ENCODE results near the gene CD274. TPM values are rescaled to one million over a fixed set of nuclear protein-coding genes. Genes with fewer than 3 reads are reported as not detected.

Gene CD274
- total RNA-seq, 1 experiment from 2014 or later = not detected

GRCh38 chr9:5510989-5511388 lies 60.6 kb downstream of the CD274 start:
- H3K36me3 ChIP-seq (ENCODE audit: control insufficient read depth, insufficient read depth, low read length) = no peaks in the 10 kb centered on the region
- ChIA-PET POLR2A (no interaction called here), CTCF (no interaction called here)
- Mint-ChIP-seq H3K27ac (ENCODE audit: unreplicated experiment) (no peak overlapping the region), H3K4me3 (ENCODE audit: unreplicated experiment) (no peak overlapping the region), H3K27me3 (ENCODE audit: insufficient read depth, unreplicated experiment) (peaks cover 6% of the 10 kb centered on the region), H3K4me1 (ENCODE audit: low read depth, unreplicated experiment) (no peaks in the 10 kb centered on the region), H3K36me3 (ENCODE audit: insufficient read depth, unreplicated experiment) (no peaks in the 10 kb centered on the region), H3K9me3 (ENCODE audit: unreplicated experiment) (no peaks in the 10 kb centered on the region)
- no peaks in the 10 kb centered on the region for H3K9me3 ChIP-seq
- H3K27me3 ChIP-seq (replicated peaks; ENCODE audit: control insufficient read depth, insufficient read depth, low read length) = no peaks in the 10 kb centered on the region
- TF ChIP-seq CTCF (IDR thresholded peaks at IDR 0.05; ENCODE audit: insufficient read depth in 1 of 2, low read depth in 1 of 2, low read length in 1 of 2, severe bottlenecking in 1 of 2, unreplicated experiment in 1 of 2) = no peak
- H3K4me3 ChIP-seq (ENCODE audit: low read depth, low read length) = no peak overlapping the region
- no peak for DNase-seq
- no peaks in the 10 kb centered on the region for H3K4me1 ChIP-seq
- no TSS peak for BruUV-seq (replicated peaks)
- intact Hi-C loops (cut with micrococcal nuclease; ENCODE audit: unreplicated experiment) = no loop called here

- H3K4me3 ChIP-seq (ENCODE audit: low read depth, low read length) = no peak overlapping the region
- no peaks in the 10 kb centered on the region for H3K36me3 ChIP-seq (ENCODE audit: control insufficient read depth, insufficient read depth, low read length)
- POLR2A ChIA-PET = no interaction called here
- BruUV-seq (replicated peaks) = no TSS peak
- Mint-ChIP-seq H3K27me3 (ENCODE audit: insufficient read depth, unreplicated experiment) (peaks cover 3% of the 10 kb centered on the region), H3K4me1 (ENCODE audit: low read depth, unreplicated experiment) (no peaks in the 10 kb centered on the region), H3K4me3 (ENCODE audit: unreplicated experiment) (no peak overlapping the region), H3K36me3 (ENCODE audit: insufficient read depth, unreplicated experiment) (no peaks in the 10 kb centered on the region), H3K27ac (ENCODE audit: unreplicated experiment) (no peak overlapping the region), H3K9me3 (ENCODE audit: unreplicated experiment) (no peaks in the 10 kb centered on the region)
- no peak for DNase-seq
- CTCF ChIA-PET = no interaction called here
- TF ChIP-seq CTCF (IDR thresholded peaks at IDR 0.05; ENCODE audit: insufficient read depth in 1 of 2, low read depth in 1 of 2, low read length in 1 of 2, severe bottlenecking in 1 of 2, unreplicated experiment in 1 of 2) = no peak
- intact Hi-C loops (cut with micrococcal nuclease; ENCODE audit: unreplicated experiment) = no loop called here
- no peaks in the 10 kb centered on the region for H3K9me3 ChIP-seq
- H3K27me3 ChIP-seq (replicated peaks; ENCODE audit: control insufficient read depth, insufficient read depth, low read length) = no peaks in the 10 kb centered on the region
- no peaks in the 10 kb centered on the region for H3K4me1 ChIP-seq
Measured at GRCh38 chr9:5511476-5511875, 61.1 kb downstream of the CD274 start.

- intact Hi-C loops (cut with micrococcal nuclease; ENCODE audit: unreplicated experiment) = no loop called here
- peaks cover 3% of the 10 kb centered on the region for H3K27me3 Mint-ChIP-seq (ENCODE audit: insufficient read depth, unreplicated experiment)
- Histone ChIP-seq H3K4me1 (no peaks in the 10 kb centered on the region), H3K27me3 (replicated peaks; ENCODE audit: control insufficient read depth, insufficient read depth, low read length) (no peaks in the 10 kb centered on the region), H3K9me3 (no peaks in the 10 kb centered on the region), H3K36me3 (ENCODE audit: control insufficient read depth, insufficient read depth, low read length) (no peaks in the 10 kb centered on the region), H3K4me3 (ENCODE audit: low read depth, low read length) (no peak overlapping the region)
- no peak for DNase-seq
- no TSS peak for BruUV-seq (replicated peaks)
- no peak for TF ChIP-seq CTCF (IDR thresholded peaks at IDR 0.05; ENCODE audit: insufficient read depth in 1 of 2, low read depth in 1 of 2, low read length in 1 of 2, severe bottlenecking in 1 of 2, unreplicated experiment in 1 of 2)
- H3K36me3 Mint-ChIP-seq (ENCODE audit: insufficient read depth, unreplicated experiment) = no peaks in the 10 kb centered on the region
- ChIA-PET POLR2A (no interaction called here), CTCF (no interaction called here)
- no peak overlapping the region for H3K27ac Mint-ChIP-seq (ENCODE audit: unreplicated experiment)
- H3K4me3 Mint-ChIP-seq (ENCODE audit: unreplicated experiment) = no peak overlapping the region
- H3K4me1 Mint-ChIP-seq (ENCODE audit: low read depth, unreplicated experiment) = no peaks in the 10 kb centered on the region
- H3K9me3 Mint-ChIP-seq (ENCODE audit: unreplicated experiment) = no peaks in the 10 kb centered on the region
Measured at GRCh38 chr9:5511935-5512580, 61.7 kb downstream of the CD274 start.

Data from Caco-2 (cell line).